HEK293 (cell line): Measurements from ENCODE around the gene FAM163A.
A peak's percentile ranks its signal among the peaks of the same experiment; 100 is the strongest.

Experiments used
- CTCF ChIA-PET: fragments of 350-600 bp; formaldehyde crosslinking; extraction: SDS; loops from one replicate; lab custom pipeline; 2021; ENCODE audit warnings: antibody characterized with exemption; lab: Yijun Ruan, JAX
- POLR2A ChIA-PET: fragments of 300-600 bp; formaldehyde crosslinking; extraction: SDS; loops from one replicate; lab custom pipeline; 2020; ENCODE audit warnings: antibody characterized with exemption, inconsistent platforms; lab: Yijun Ruan, JAX
- H3K27ac ChIP-seq: fragments of 200-500 bp; sonication (Bioruptor generic); 2 replicates; pipeline ENCODE4 v1.5.1; 2014; ENCODE audit warnings: low read depth, low read length, control low read depth, inconsistent platforms; ENCODE audit errors: extremely low read depth
- H3K36me3 ChIP-seq, 2 experiments: fragments of 200-500 bp in 1 of 2; sonication (Bioruptor generic) in 1 of 2; 1 replicate in 1 of 2; 2 replicates in 1 of 2; pipeline ENCODE4 v1.5.1; 2014 to 2017; ENCODE audit warnings: inconsistent platforms in 2 of 2, low read length in 2 of 2; ENCODE audit not compliant: control insufficient read depth in 2 of 2, insufficient read depth in 1 of 2
- H3K4me1 ChIP-seq: fragments of 200-500 bp; sonication (Bioruptor generic); 2 replicates; pipeline ENCODE4 v1.5.1; 2014; ENCODE audit warnings: mild to moderate bottlenecking, low read length, inconsistent platforms; ENCODE audit not compliant: control insufficient read depth, insufficient read depth
- H3K4me3 ChIP-seq: 2 replicates; pipeline ENCODE4 v1.5.1; 2011; ENCODE audit warnings: low read depth, mild to moderate bottlenecking, control low read depth, low read length, moderate library complexity
- H3K9me3 ChIP-seq: fragments of 200-500 bp; sonication (Bioruptor generic); 2 replicates; pipeline ENCODE4 v1.5.1; 2014; ENCODE audit warnings: low read depth, low read length, inconsistent platforms; ENCODE audit not compliant: control insufficient read depth, insufficient read depth
- EGR2 ChIP-seq: fragments of 450-650 bp; formaldehyde crosslinking; IDR thresholded peaks from 2 replicates; pipeline ENCODE4 v1.5.1; 2016; ENCODE audit warnings: low read depth, missing biosample characterization, missing genetic modification characterization
- REPIN1 ChIP-seq: fragments of 450-650 bp; formaldehyde crosslinking; IDR thresholded peaks from 2 replicates; pipeline ENCODE4 v1.5.1; 2017; ENCODE audit warnings: missing biosample characterization, missing genetic modification characterization, low read depth
- SCRT1 ChIP-seq: fragments of 450-650 bp; formaldehyde crosslinking; IDR thresholded peaks from 2 replicates; pipeline ENCODE4 v1.5.1; 2016; ENCODE audit warnings: missing biosample characterization, missing genetic modification characterization, borderline replicate concordance
- WT1 ChIP-seq: fragments of 450-650 bp; formaldehyde crosslinking; IDR thresholded peaks from 2 replicates; pipeline ENCODE4 v1.5.1; 2016; ENCODE audit warnings: missing biosample characterization, missing genetic modification characterization
- ZBTB48 ChIP-seq: fragments of 450-650 bp; formaldehyde crosslinking; IDR thresholded peaks from 2 replicates; pipeline ENCODE4 v1.5.1; 2016; ENCODE audit warnings: missing biosample characterization, missing genetic modification characterization
- ZFHX2 ChIP-seq: fragments of 450-650 bp; formaldehyde crosslinking; conservative IDR thresholded peaks from 2 replicates; pipeline ENCODE4 v1.5.1; 2016; ENCODE audit warnings: missing biosample characterization, missing genetic modification characterization
- ZIC2 ChIP-seq: fragments of 450-650 bp; formaldehyde crosslinking; IDR thresholded peaks from 2 replicates; pipeline ENCODE4 v1.5.1; 2016; ENCODE audit warnings: missing biosample characterization, missing genetic modification characterization
- ZNF138 ChIP-seq: fragments of 450-650 bp; formaldehyde crosslinking; IDR thresholded peaks from 2 replicates; pipeline ENCODE4 v1.5.1; 2016; ENCODE audit warnings: missing biosample characterization, missing genetic modification characterization, borderline replicate concordance
- ZNF211 ChIP-seq: fragments of 450-650 bp; formaldehyde crosslinking; IDR thresholded peaks from 2 replicates; pipeline ENCODE4 v1.5.1; 2016; ENCODE audit warnings: low read depth, missing biosample characterization, missing genetic modification characterization
- ZNF214 ChIP-seq: fragments of 450-650 bp; formaldehyde crosslinking; IDR thresholded peaks from 2 replicates; pipeline ENCODE4 v1.5.1; 2017; ENCODE audit warnings: missing biosample characterization, mild to moderate bottlenecking, missing genetic modification characterization, borderline replicate concordance
- ZNF302 ChIP-seq: fragments of 450-650 bp; formaldehyde crosslinking; IDR thresholded peaks from 2 replicates; pipeline ENCODE4 v1.5.1; 2016; ENCODE audit warnings: missing biosample characterization, missing genetic modification characterization, low read depth
- ZNF341 ChIP-seq: fragments of 450-650 bp; formaldehyde crosslinking; IDR thresholded peaks from 2 replicates; pipeline ENCODE4; 2016; ENCODE audit warnings: low read depth, missing biosample characterization, missing genetic modification characterization
- ZNF366 ChIP-seq: fragments of 450-650 bp; formaldehyde crosslinking; conservative IDR thresholded peaks from 2 replicates; pipeline ENCODE4 v1.5.1; 2016; ENCODE audit warnings: missing biosample characterization, missing genetic modification characterization
- ZNF473 ChIP-seq: fragments of 450-650 bp; formaldehyde crosslinking; IDR thresholded peaks from 2 replicates; pipeline ENCODE4 v1.5.1; 2017; ENCODE audit warnings: missing biosample characterization, missing genetic modification characterization
- ZNF48 ChIP-seq: fragments of 450-650 bp; formaldehyde crosslinking; IDR thresholded peaks from 2 replicates; pipeline ENCODE4 v1.5.1; 2016; ENCODE audit warnings: missing biosample characterization, missing genetic modification characterization
- ZNF529 ChIP-seq: fragments of 450-650 bp; formaldehyde crosslinking; IDR thresholded peaks from 2 replicates; pipeline ENCODE4 v1.5.1; 2017; ENCODE audit warnings: missing genetic modification characterization, missing biosample characterization; ENCODE audit not compliant: insufficient replicate concordance
- ZNF558 ChIP-seq: fragments of 450-650 bp; formaldehyde crosslinking; IDR thresholded peaks from 2 replicates; pipeline ENCODE4 v1.5.1; 2016; ENCODE audit warnings: missing biosample characterization, missing genetic modification characterization
- ZNF837 ChIP-seq: fragments of 450-650 bp; formaldehyde crosslinking; IDR thresholded peaks from 2 replicates; pipeline ENCODE4 v1.5.1; 2016; ENCODE audit warnings: missing biosample characterization, missing genetic modification characterization
- TF ChIP-seq, protein P1 (sequence below): fragments of 450-650 bp; formaldehyde crosslinking; IDR thresholded peaks from 2 replicates; pipeline ENCODE4 v1.5.1; 2016; ENCODE audit warnings: missing biosample characterization, missing genetic modification characterization
- TF ChIP-seq, protein P2 (sequence below): fragments of 450-650 bp; formaldehyde crosslinking; IDR thresholded peaks from 2 replicates; pipeline ENCODE4 v1.5.1; 2016; ENCODE audit warnings: missing biosample characterization, missing genetic modification characterization
- TF ChIP-seq, protein P3 (sequence below): fragments of 450-650 bp; formaldehyde crosslinking; IDR thresholded peaks from 2 replicates; pipeline ENCODE4 v1.5.1; 2016; ENCODE audit warnings: missing biosample characterization, missing genetic modification characterization
- TF ChIP-seq, protein P4 (sequence below): fragments of 450-650 bp; formaldehyde crosslinking; IDR thresholded peaks from 2 replicates; pipeline ENCODE4 v1.5.1; 2017; ENCODE audit warnings: missing biosample characterization, missing genetic modification characterization
- TF ChIP-seq, protein P5 (sequence below): fragments of 450-650 bp; formaldehyde crosslinking; IDR thresholded peaks from 2 replicates; pipeline ENCODE4 v1.5.1; 2016; ENCODE audit warnings: missing biosample characterization, missing genetic modification characterization

The FAM163A gene

DNA sequence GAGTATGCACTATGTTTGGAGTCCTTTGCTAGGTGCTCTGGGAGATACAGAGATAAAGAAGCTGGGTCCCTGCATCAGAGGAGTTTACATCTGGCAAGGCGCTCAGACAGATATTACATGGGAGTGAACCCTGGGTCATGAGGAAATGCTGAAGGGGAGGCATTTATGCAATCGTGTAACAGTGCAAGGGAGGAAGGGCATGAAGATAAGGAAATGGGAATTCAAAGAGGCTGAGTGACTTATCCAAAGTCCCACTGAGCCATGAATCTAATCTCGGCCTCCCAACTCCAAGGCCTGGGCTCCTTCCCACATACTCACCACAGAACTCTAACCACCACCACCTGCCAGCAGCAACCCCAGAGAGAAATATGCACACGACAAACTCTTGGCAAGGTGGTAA lies 51.6 kb downstream of the FAM163A start:
- no peaks in the 10 kb centered on the region for H3K9me3 ChIP-seq
- no peak overlapping the region for H3K4me3 ChIP-seq
- no peak overlapping the region for H3K27ac ChIP-seq
- ChIA-PET CTCF (interaction anchor here (8.0 kb wide), 1 partner anchor 17 kb away, joined by 89 read pairs; no protein-coding TSS in a partner anchor), POLR2A (no interaction called here)
- no peak for TF ChIP-seq ZNF837 (tag by site-specific recombination)
- no peak for TF ChIP-seq ZNF529
- 0 out of 2 replicates have a peak, but pooled peaks have one; percentile 17 for TF ChIP-seq ZFHX2 (tag by site-specific recombination)
- TF ChIP-seq WT1 (tag by site-specific recombination): peak; percentile 96
- no peak for TF ChIP-seq ZNF211 (tag by site-specific recombination)
- TF ChIP-seq, protein P1, sequence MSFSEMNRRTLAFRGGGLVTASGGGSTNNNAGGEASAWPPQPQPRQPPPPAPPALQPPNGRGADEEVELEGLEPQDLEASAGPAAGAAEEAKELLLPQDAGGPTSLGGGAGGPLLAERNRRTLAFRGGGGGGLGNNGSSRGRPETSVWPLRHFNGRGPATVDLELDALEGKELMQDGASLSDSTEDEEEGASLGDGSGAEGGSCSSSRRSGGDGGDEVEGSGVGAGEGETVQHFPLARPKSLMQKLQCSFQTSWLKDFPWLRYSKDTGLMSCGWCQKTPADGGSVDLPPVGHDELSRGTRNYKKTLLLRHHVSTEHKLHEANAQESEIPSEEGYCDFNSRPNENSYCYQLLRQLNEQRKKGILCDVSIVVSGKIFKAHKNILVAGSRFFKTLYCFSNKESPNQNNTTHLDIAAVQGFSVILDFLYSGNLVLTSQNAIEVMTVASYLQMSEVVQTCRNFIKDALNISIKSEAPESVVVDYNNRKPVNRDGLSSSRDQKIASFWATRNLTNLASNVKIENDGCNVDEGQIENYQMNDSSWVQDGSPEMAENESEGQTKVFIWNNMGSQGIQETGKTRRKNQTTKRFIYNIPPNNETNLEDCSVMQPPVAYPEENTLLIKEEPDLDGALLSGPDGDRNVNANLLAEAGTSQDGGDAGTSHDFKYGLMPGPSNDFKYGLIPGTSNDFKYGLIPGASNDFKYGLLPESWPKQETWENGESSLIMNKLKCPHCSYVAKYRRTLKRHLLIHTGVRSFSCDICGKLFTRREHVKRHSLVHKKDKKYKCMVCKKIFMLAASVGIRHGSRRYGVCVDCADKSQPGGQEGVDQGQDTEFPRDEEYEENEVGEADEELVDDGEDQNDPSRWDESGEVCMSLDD (tag by site-specific recombination): no peak
- no peak for TF ChIP-seq REPIN1 (tag by site-specific recombination)
- no peak for TF ChIP-seq ZNF48 (tag by site-specific recombination)
- peak; percentile 52; the same call in 1 of the 2 replicates for TF ChIP-seq ZIC2
- peak; percentile 50 for TF ChIP-seq EGR2 (tag by site-specific recombination)
- no peak for TF ChIP-seq ZNF341 (tag by site-specific recombination)
- TF ChIP-seq ZNF138 (tag by site-specific recombination): no peak
- no peak for TF ChIP-seq ZNF214
- TF ChIP-seq ZNF302 (tag by site-specific recombination): no peak
- TF ChIP-seq, protein P2, sequence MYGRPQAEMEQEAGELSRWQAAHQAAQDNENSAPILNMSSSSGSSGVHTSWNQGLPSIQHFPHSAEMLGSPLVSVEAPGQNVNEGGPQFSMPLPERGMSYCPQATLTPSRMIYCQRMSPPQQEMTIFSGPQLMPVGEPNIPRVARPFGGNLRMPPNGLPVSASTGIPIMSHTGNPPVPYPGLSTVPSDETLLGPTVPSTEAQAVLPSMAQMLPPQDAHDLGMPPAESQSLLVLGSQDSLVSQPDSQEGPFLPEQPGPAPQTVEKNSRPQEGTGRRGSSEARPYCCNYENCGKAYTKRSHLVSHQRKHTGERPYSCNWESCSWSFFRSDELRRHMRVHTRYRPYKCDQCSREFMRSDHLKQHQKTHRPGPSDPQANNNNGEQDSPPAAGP (tag by site-specific recombination): no peak
- TF ChIP-seq, protein P3, sequence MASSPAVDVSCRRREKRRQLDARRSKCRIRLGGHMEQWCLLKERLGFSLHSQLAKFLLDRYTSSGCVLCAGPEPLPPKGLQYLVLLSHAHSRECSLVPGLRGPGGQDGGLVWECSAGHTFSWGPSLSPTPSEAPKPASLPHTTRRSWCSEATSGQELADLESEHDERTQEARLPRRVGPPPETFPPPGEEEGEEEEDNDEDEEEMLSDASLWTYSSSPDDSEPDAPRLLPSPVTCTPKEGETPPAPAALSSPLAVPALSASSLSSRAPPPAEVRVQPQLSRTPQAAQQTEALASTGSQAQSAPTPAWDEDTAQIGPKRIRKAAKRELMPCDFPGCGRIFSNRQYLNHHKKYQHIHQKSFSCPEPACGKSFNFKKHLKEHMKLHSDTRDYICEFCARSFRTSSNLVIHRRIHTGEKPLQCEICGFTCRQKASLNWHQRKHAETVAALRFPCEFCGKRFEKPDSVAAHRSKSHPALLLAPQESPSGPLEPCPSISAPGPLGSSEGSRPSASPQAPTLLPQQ (tag by site-specific recombination): no peak
- TF ChIP-seq, protein P4, sequence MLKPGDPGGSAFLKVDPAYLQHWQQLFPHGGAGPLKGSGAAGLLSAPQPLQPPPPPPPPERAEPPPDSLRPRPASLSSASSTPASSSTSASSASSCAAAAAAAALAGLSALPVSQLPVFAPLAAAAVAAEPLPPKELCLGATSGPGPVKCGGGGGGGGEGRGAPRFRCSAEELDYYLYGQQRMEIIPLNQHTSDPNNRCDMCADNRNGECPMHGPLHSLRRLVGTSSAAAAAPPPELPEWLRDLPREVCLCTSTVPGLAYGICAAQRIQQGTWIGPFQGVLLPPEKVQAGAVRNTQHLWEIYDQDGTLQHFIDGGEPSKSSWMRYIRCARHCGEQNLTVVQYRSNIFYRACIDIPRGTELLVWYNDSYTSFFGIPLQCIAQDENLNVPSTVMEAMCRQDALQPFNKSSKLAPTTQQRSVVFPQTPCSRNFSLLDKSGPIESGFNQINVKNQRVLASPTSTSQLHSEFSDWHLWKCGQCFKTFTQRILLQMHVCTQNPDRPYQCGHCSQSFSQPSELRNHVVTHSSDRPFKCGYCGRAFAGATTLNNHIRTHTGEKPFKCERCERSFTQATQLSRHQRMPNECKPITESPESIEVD: no peak
- TF ChIP-seq SCRT1 (tag by site-specific recombination): no peak
- TF ChIP-seq ZNF558: no peak
- TF ChIP-seq ZNF366 (tag by site-specific recombination): no peak
- TF ChIP-seq, protein P5, sequence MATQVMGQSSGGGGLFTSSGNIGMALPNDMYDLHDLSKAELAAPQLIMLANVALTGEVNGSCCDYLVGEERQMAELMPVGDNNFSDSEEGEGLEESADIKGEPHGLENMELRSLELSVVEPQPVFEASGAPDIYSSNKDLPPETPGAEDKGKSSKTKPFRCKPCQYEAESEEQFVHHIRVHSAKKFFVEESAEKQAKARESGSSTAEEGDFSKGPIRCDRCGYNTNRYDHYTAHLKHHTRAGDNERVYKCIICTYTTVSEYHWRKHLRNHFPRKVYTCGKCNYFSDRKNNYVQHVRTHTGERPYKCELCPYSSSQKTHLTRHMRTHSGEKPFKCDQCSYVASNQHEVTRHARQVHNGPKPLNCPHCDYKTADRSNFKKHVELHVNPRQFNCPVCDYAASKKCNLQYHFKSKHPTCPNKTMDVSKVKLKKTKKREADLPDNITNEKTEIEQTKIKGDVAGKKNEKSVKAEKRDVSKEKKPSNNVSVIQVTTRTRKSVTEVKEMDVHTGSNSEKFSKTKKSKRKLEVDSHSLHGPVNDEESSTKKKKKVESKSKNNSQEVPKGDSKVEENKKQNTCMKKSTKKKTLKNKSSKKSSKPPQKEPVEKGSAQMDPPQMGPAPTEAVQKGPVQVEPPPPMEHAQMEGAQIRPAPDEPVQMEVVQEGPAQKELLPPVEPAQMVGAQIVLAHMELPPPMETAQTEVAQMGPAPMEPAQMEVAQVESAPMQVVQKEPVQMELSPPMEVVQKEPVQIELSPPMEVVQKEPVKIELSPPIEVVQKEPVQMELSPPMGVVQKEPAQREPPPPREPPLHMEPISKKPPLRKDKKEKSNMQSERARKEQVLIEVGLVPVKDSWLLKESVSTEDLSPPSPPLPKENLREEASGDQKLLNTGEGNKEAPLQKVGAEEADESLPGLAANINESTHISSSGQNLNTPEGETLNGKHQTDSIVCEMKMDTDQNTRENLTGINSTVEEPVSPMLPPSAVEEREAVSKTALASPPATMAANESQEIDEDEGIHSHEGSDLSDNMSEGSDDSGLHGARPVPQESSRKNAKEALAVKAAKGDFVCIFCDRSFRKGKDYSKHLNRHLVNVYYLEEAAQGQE (tag by site-specific recombination): no peak
- no peak for TF ChIP-seq ZNF473 (tag by site-specific recombination)
- TF ChIP-seq ZBTB48: no peak
- H3K36me3 ChIP-seq: no peaks in the 10 kb centered on the region
- H3K4me1 ChIP-seq: no peaks in the 10 kb centered on the region
